Activated CD8-positive, alpha-beta memory T cell treated with anti-CD3 and anti-CD28 coated beads for 36 hours (primary cell): Measurements from ENCODE around the gene PIGL. TPM values are rescaled to one million over a fixed set of nuclear protein-coding genes. Genes with fewer than 3 reads are reported as not detected.

Source experiments
- CTCF ChIA-PET: fragments of 350-600 bp; sonication (Branson Sonifier 250); formaldehyde crosslinking; loops from one replicate; lab custom pipeline; 2021; ENCODE audit warnings: antibody characterized with exemption; lab: Charles Lee
- POLR2A ChIA-PET: fragments of 350-600 bp; sonication (Branson Sonifier 250); formaldehyde crosslinking; loops from one replicate; lab custom pipeline; 2021; ENCODE audit warnings: antibody characterized with exemption; lab: Charles Lee
- total RNA-seq, 2 experiments: library from RNA; stranded (reverse); gene quantifications; one replicate each; pipeline ENCODE4 v1.2.3, GENCODE V29; 2021

The PIGL gene
- total RNA-seq, 2 experiments from 2014 or later, result 31.8 to 32.6 TPM

GRCh38 chr17:16259926-16260325 lies 42.9 kb downstream of the PIGL start:
- ChIA-PET CTCF (no interaction called here), POLR2A (interaction anchor here (0.7 kb wide), 1 partner anchor 106 kb away, joined by 3 read pairs; no protein-coding TSS in a partner anchor)

- ChIA-PET POLR2A (interaction anchor here (0.6 kb wide), 1 partner anchor 353 kb away, joined by 3 read pairs; no protein-coding TSS in a partner anchor), CTCF (no interaction called here)
These were observed 44.0 kb downstream of the PIGL start for GRCh38 chr17:16261049-16261448.

DNA sequence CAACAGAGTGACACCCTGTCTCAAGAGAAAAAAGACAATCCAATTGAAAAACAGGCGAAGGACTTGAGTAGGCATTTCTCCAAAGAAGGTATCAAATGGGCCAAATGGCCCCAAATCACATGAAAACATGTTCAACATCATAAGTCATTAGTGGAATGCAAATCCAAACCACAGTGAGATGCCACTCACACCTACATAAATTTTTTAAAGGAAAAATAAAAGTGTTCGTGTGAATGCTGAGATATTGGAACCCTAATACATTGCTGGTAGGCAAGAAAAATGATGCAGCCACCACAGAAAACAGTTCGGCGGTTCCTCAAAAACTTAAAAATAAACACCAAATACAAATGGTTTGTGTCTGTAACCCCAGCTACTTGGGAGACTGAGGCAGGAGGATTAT lies 45.2 kb downstream of the PIGL start:
- ChIA-PET CTCF (interaction anchor here (0.6 kb wide), 1 partner anchor 32 kb away, joined by 6 read pairs; no protein-coding TSS in a partner anchor), POLR2A (no interaction called here)

- CTCF ChIA-PET, result no interaction called here
- POLR2A ChIA-PET, result no interaction called here
These were observed 50.2 kb downstream of the PIGL start for GRCh38 chr17:16267174-16267573.

- ChIA-PET POLR2A (no interaction called here), CTCF (no interaction called here)
These were observed 52.6 kb downstream of the PIGL start for GRCh38 chr17:16269658-16270057.

DNA sequence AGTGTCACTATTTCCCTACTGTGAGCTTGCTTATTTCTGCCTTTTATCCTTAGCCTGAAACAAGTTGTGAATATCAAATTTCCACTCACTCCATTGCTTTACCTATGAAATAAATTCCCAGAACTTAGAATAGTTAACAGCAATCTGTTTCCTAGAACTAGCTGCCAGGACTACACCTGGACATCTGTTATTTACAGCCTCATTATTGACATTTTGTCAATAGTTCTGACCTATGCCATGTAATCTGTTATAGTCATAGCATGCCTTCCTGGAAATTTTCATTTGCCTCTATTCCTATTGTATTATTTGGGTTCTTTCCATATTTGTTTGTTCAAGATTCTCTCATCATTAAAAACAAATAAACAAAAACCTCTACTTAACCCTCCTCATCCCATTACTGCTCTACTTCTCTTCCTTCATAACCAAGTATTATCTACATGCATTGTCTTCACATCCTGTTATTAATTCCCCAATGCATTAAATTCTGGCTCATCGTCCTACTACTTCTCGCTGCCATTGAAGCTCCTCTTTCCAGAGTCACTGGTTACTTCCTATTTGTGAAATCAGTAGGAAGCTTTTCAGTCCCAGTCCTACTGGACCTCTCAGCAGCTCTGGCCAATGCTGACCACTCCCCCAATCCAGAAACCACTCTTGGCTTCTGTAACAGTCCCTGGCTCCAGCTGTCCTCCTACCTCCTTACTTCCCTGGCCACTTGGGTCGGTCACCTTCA lies 55.3 kb downstream of the PIGL start:
- POLR2A ChIA-PET, result no interaction called here
- CTCF ChIA-PET, result no interaction called here

GRCh38 chr17:16273499-16273898 lies 56.5 kb downstream of the PIGL start:
- POLR2A ChIA-PET, result no interaction called here

DNA sequence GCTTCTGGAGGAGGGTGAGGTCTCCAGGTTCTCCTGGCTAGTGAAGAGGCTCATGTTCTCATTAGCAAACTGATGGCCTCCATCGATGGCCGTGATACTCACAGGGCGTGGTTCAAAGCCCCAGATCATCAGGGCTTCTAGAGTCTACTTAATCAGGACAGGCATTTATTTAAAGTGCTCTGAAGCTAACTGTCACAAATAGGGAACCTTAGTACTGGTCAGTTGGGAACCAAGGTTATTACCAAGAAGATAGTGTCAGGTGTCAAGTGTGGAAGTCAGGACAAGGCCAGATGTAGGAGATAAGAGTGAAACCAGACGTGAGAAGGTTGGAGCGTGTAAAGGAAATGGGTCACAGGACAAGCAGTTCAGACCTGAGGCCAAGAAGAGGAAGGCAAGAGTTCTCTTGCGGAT lies 56.9 kb downstream of the PIGL start:
- ChIA-PET CTCF (interaction anchor here (1.2 kb wide), 1 partner anchor 12 kb away, joined by 3 read pairs; no protein-coding TSS in a partner anchor), POLR2A (no interaction called here)

More at GRCh38 chr17:16273499-16273898, 56.5 kb downstream of the PIGL start:
- CTCF ChIA-PET, result interaction anchor here (1.2 kb wide), 1 partner anchor 13 kb away, joined by 3 read pairs; no protein-coding TSS in a partner anchor

DNA sequence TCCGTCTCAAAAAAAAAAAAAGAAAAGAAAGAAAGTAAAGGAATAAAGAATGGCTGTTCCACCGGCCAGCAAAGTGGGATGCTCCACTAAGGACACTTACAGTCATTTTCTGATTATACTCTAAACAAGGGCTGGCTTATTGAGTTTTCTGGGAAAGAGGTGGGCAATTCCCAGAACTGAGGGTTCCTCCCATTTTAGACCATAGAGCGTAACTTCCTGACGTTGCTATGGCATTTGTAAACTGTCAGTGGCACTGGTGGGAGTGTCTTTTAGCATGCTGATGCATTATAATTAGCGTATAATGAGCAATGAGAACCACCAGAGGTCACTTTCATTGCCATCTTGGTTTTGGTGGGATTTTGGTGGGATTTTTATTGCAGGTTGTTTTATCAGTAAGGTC lies 58.0 kb downstream of the PIGL start:
- ChIA-PET CTCF (no interaction called here), POLR2A (no interaction called here)

DNA sequence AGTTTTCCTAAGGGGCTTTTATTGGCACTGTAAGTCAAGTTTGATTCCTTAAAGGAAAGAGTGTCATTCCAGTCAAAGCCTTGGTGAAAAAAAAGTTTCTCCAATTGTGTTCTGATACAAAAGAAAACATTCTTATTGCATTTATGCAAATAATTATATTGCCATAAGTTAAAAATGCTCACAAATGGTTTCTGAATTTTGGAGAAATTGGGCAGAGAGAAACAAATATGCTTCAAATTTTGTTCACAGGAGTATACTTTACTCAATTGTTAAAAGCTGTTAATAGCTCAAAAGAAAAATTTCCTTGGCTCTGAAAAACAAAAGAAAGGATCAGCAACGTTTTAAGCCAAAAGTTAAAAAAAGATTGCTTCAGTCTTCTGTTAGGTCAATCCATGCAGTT lies 60.2 kb downstream of the PIGL start:
- CTCF ChIA-PET, result no interaction called here
- POLR2A ChIA-PET, result no interaction called here

- POLR2A ChIA-PET, result no interaction called here
These were observed 64.3 kb downstream of the PIGL start for GRCh38 chr17:16281351-16281750.

GRCh38 chr17:16282522-16282921 lies 65.5 kb downstream of the PIGL start:
- ChIA-PET CTCF (interaction anchor here (1.1 to 1.6 kb wide), 2 partner anchors 12 to 132 kb away, joined by 3 to 4 read pairs; partner anchors contain the start of gene TRPV2), POLR2A (no interaction called here)

More at GRCh38 chr17:16281351-16281750, 64.3 kb downstream of the PIGL start:
- CTCF ChIA-PET, result no interaction called here

GRCh38 chr17:16283705-16284104 lies 66.7 kb downstream of the PIGL start:
- ChIA-PET POLR2A (no interaction called here), CTCF (interaction anchor here (0.5 to 1.6 kb wide), 4 partner anchors 10 to 133 kb away, joined by 3 to 4 read pairs (median 3); partner anchors contain the start of gene TRPV2)

- ChIA-PET CTCF (interaction anchor here (0.8 to 1.6 kb wide), 3 partner anchors 10 to 78 kb away, joined by 3 to 4 read pairs (median 3); partner anchors contain the start of gene CENPV), POLR2A (interaction anchor here (0.6 to 1.3 kb wide), 2 partner anchors 70 to 132 kb away, joined by 3 to 4 read pairs; no protein-coding TSS in a partner anchor)
These were observed 68.6 kb downstream of the PIGL start for GRCh38 chr17:16285646-16286008.

- POLR2A ChIA-PET, result interaction anchor here (0.5 to 1.3 kb wide), 4 partner anchors 17 to 131 kb away, joined by 3 to 4 read pairs (median 4); no protein-coding TSS in a partner anchor
- CTCF ChIA-PET, result interaction anchor here (0.8 to 1.6 kb wide), 3 partner anchors 9 to 78 kb away, joined by 3 to 4 read pairs (median 3); no protein-coding TSS in a partner anchor
These were observed 69.3 kb downstream of the PIGL start for GRCh38 chr17:16286009-16286946.

- CTCF ChIA-PET, result interaction anchor here (1.0 to 1.5 kb wide), 2 partner anchors 9 to 288 kb away, joined by 4 read pairs; no protein-coding TSS in a partner anchor
- POLR2A ChIA-PET, result interaction anchor here (1.1 kb wide), 1 partner anchor 16 kb away, joined by 4 read pairs; no protein-coding TSS in a partner anchor
These were observed 70.0 kb downstream of the PIGL start for GRCh38 chr17:16286947-16287562.

DNA sequence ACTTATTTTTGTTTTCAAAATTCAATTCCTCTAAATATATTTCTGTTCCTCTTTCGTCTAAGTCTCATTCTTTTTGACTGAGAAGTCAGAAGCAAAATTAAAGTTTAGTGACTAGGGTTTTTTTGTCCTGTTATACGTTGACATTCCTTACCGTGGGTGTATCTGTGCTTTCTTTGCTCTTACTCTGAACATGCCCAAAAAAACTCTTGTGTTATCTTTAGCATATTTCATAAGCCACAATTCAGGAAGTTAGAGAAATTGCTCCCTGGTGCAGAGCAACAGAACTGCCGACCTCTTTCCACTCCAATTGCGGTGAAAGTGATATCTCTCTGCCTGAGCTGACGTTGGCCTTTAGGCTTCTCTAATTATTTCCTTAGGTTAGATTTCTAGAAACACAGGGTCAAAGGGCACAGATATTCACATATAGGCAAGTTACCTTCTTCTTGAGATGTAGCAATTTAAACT lies 70.6 kb downstream of the PIGL start:
- ChIA-PET CTCF (interaction anchor here (1.0 kb wide), 1 partner anchor 289 kb away, joined by 4 read pairs; no protein-coding TSS in a partner anchor), POLR2A (no interaction called here)

GRCh38 chr17:16288860-16289571 lies 72.0 kb downstream of the PIGL start:
- POLR2A ChIA-PET, result no interaction called here
- CTCF ChIA-PET, result interaction anchor here (1.9 kb wide), 1 partner anchor 16 kb away, joined by 5 read pairs; no protein-coding TSS in a partner anchor
